EL (cell line): ENCODE results near the gene THADA.
A peak's percentile ranks its signal among the peaks of the same experiment; 100 is the strongest.
"Not testable (repeated sequence)": the region's sequence is repeated elsewhere in the genome, so short reads cannot be mapped to it uniquely, and the experiment has no call there.

Experiments
- DNase-seq: peaks from one replicate; pipeline ENCODE4 v3.0.0-alpha.2; 2016

THADA gene

GRCh38 chr2:43595603-43596412 is at the start of gene THADA:
TSS of gene THADA (minus strand) at chr2:43596038. CDS start at chr2:43592392, 3,646 bp downstream.
- peak; percentile 99 for DNase-seq

GRCh38 chr2:43643680-43644079 is 47.8 kb upstream of the THADA start:
- no peak for DNase-seq

GRCh38 chr2:43642363-43642762 is 46.5 kb upstream of the THADA start:
- no peak for DNase-seq

GRCh38 chr2:43637030-43637803 is 41.4 kb upstream of the THADA start, which contains the start of gene PLEKHH2:
TSS of gene PLEKHH2 (plus strand) at chr2:43637260. CDS start at chr2:43644674, 7,414 bp downstream.
- DNase-seq, result peak; percentile 86

- no peak for DNase-seq
Observed at GRCh38 chr2:43636621-43637020, 40.8 kb upstream of the THADA start.

GRCh38 chr2:43636153-43636552 is 40.3 kb upstream of the THADA start:
- not testable (repeated sequence) for DNase-seq

GRCh38 chr2:43634604-43635306 is 38.9 kb upstream of the THADA start:
- peak; percentile 72 for DNase-seq

- no peak for DNase-seq
Observed at GRCh38 chr2:43631618-43632317, 35.9 kb upstream of the THADA start.

- DNase-seq, result peak; percentile 6
Observed at GRCh38 chr2:43622931-43623451, 27.2 kb upstream of the THADA start.

GRCh38 chr2:43619511-43619910 is 23.7 kb upstream of the THADA start:
- DNase-seq, result no peak

GRCh38 chr2:43616967-43617680 is 21.3 kb upstream of the THADA start:
- DNase-seq, result no peak

GRCh38 chr2:43612944-43613343 is 17.1 kb upstream of the THADA start:
- DNase-seq, result no peak

GRCh38 chr2:43611987-43612894 is 16.4 kb upstream of the THADA start:
- DNase-seq, result peak; percentile 72

GRCh38 chr2:43610361-43610760 is 14.5 kb upstream of the THADA start:
- DNase-seq, result no peak

GRCh38 chr2:43609290-43609918 is 13.6 kb upstream of the THADA start:
- peak; percentile 59 for DNase-seq

- DNase-seq, result no peak
Observed at GRCh38 chr2:43605851-43606250, 10.0 kb upstream of the THADA start.

- DNase-seq, result peak; percentile 41
Observed at GRCh38 chr2:43605079-43605655, 9.3 kb upstream of the THADA start.

- no peak for DNase-seq
Observed at GRCh38 chr2:43604674-43605073, 8.8 kb upstream of the THADA start.

- DNase-seq, result not testable (repeated sequence)
Observed at GRCh38 chr2:43600596-43600995, 4.8 kb upstream of the THADA start.

GRCh38 chr2:43594875-43595274 is 963 bp downstream of the THADA start:
- no peak for DNase-seq
